ENCODE results near the gene IRS2. TPM values are rescaled to one million over a fixed set of nuclear protein-coding genes. Genes with fewer than 3 reads are reported as not detected.

Gene IRS2
- total and polyA plus RNA-seq, 2 of the 8 experiments (the other 6 are each of a cell fraction or from before 2014, with no cell fraction given) = 2.6 to 17.0 TPM

DNA sequence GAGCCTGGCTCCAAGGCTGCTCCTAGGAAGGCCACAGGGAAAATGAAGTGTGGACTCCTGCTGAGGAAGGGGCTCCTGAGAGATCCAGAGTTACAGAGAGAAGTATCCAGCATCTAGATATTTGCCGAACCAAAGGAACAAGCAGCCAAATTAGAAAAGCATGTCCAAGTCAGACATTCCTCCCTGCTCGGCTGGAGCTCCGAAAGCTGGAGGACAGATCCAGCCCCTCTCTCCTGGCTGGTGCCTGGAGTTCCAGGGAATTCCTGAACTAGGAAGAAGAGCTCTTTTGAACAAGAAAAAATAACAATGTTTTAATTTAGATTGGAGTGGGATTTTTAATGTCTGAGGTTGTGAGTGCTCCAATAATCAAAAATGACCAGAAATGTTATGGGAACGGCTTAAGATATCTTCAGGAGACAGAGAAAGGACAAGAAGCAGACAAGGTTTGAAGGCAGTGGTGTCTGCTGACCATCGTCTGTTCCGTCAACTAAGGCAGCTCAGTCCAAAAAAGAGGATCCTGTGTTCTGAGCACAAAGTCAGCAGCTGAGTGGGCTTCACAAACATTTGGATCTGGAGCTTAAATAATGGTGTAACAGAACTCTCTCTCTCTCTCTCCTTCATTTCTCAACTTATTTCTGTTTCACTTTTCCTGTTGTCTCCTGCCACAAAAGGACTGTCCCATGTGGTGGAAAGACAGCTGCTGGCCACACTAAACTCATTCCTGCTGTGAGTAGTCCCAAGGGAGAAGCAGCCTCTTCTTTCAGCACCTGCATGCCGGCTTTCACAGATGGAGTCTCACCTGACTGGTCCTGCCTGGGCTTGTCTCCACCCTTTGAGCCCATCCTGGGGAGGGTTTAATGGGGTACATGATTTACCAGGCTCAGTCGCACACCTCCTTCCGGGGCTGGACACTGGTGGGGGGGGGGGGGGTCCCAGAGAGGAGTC, 31.5 kb upstream of the IRS2 start (continued):
- TF ChIP-seq, protein P1, sequence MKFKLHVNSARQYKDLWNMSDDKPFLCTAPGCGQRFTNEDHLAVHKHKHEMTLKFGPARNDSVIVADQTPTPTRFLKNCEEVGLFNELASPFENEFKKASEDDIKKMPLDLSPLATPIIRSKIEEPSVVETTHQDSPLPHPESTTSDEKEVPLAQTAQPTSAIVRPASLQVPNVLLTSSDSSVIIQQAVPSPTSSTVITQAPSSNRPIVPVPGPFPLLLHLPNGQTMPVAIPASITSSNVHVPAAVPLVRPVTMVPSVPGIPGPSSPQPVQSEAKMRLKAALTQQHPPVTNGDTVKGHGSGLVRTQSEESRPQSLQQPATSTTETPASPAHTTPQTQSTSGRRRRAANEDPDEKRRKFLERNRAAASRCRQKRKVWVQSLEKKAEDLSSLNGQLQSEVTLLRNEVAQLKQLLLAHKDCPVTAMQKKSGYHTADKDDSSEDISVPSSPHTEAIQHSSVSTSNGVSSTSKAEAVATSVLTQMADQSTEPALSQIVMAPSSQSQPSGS (IDR thresholded peaks at IDR 0.05; ENCODE audit: low read length) = no peak
- TF ChIP-seq KDM4A (IDR thresholded peaks at IDR 0.05; ENCODE audit: low read depth, low read length, severe bottlenecking) = no peak
- no peak for TF ChIP-seq EP300 (IDR thresholded peaks at IDR 0.05; ENCODE audit: borderline replicate concordance in 1 of 2, low read depth in 2 of 2, low read length in 2 of 2)
- TF ChIP-seq CEBPB (IDR thresholded peaks at IDR 0.05; ENCODE audit: low read depth, low read length) = no peak
- no peak for TF ChIP-seq JUN (IDR thresholded peaks at IDR 0.05; ENCODE audit: low read depth, low read length)
- TF ChIP-seq BCL11A (IDR thresholded peaks at IDR 0.05; ENCODE audit: low read depth in 2 of 2, low read length in 2 of 2) = no peak
- no peak for TF ChIP-seq SP1 (IDR thresholded peaks at IDR 0.05; ENCODE audit: low read depth, low read length)

All from H1 (cell line).